Eye (tissue), 1 donor: ENCODE results near the gene OPTN.
"Not testable (repeated sequence)": the region's sequence is repeated elsewhere in the genome, so short reads cannot be mapped to it uniquely, and the experiment has no call there.

Experiments used
- DNase-seq: peaks from one replicate; pipeline ENCODE4 v3.0.0-alpha.2; 2015

The OPTN gene

GRCh38 chr10:13099666-13100348, at the start of gene OPTN:
TSS of gene OPTN (plus strand) at chr10:13100163. CDS start at chr10:13109123, 8,960 bp downstream.
- DNase-seq: peak; percentile 94

GRCh38 chr10:13051126-13051694, 48.8 kb upstream of the OPTN start:
- DNase-seq: no peak

GRCh38 chr10:13053208-13053607, 46.8 kb upstream of the OPTN start:
- not testable (repeated sequence) for DNase-seq

- DNase-seq: no peak
Measured at GRCh38 chr10:13053794-13054462, 46.0 kb upstream of the OPTN start.

GRCh38 chr10:13054844-13055243, 45.1 kb upstream of the OPTN start:
- no peak for DNase-seq

GRCh38 chr10:13056456-13057077, 43.4 kb upstream of the OPTN start:
- DNase-seq: peak; percentile 53

GRCh38 chr10:13062803-13063202, 37.2 kb upstream of the OPTN start:
- no peak for DNase-seq

GRCh38 chr10:13066527-13066926, 33.4 kb upstream of the OPTN start:
- DNase-seq: no peak

GRCh38 chr10:13067431-13067830, 32.5 kb upstream of the OPTN start:
- no peak for DNase-seq

- DNase-seq: no peak
Measured at GRCh38 chr10:13068071-13068470, 31.9 kb upstream of the OPTN start.

GRCh38 chr10:13068484-13068883, 31.5 kb upstream of the OPTN start:
- no peak for DNase-seq

- DNase-seq: no peak
Measured at GRCh38 chr10:13072339-13072738, 27.6 kb upstream of the OPTN start.

GRCh38 chr10:13074563-13075451, 25.2 kb upstream of the OPTN start:
- DNase-seq: peak; percentile 88

- no peak for DNase-seq
Measured at GRCh38 chr10:13078912-13079775, 20.8 kb upstream of the OPTN start.

- no peak for DNase-seq
Measured at GRCh38 chr10:13079776-13080050, 20.2 kb upstream of the OPTN start.

- DNase-seq: no peak
Measured at GRCh38 chr10:13080643-13081042, 19.3 kb upstream of the OPTN start.

GRCh38 chr10:13083700-13084099, 16.3 kb upstream of the OPTN start:
- not testable (repeated sequence) for DNase-seq

- DNase-seq: no peak
Measured at GRCh38 chr10:13086056-13086455, 13.9 kb upstream of the OPTN start.

- no peak for DNase-seq
Measured at GRCh38 chr10:13087601-13087985, 12.4 kb upstream of the OPTN start.

- DNase-seq: no peak
Measured at GRCh38 chr10:13087986-13088618, 11.9 kb upstream of the OPTN start.

GRCh38 chr10:13089345-13089744, 10.6 kb upstream of the OPTN start:
- DNase-seq: no peak

GRCh38 chr10:13090289-13090688, 9.7 kb upstream of the OPTN start:
- no peak for DNase-seq
